HFF-Myc (cell line): ENCODE measurements around the gene EIPR1.

ENCODE experiments used
- DNase-seq: peaks from one replicate; pipeline ENCODE4 v3.0.0-alpha.2; 2011; ENCODE audit warnings: low read depth; ENCODE audit errors: extremely low read depth
- H3K4me3 ChIP-seq: replicated peaks from 2 replicates; pipeline ENCODE4 v1.5.1; 2011; ENCODE audit warnings: low read depth, mild to moderate bottlenecking, control low read depth, low read length
- TF ChIP-seq, protein P1 (sequence below): IDR thresholded peaks from 2 replicates; pipeline ENCODE4 v1.5.1; 2012; ENCODE audit warnings: mild to moderate bottlenecking, low read depth, low read length, control low read depth; ENCODE audit errors: missing control alignments

EIPR1 gene

DNA sequence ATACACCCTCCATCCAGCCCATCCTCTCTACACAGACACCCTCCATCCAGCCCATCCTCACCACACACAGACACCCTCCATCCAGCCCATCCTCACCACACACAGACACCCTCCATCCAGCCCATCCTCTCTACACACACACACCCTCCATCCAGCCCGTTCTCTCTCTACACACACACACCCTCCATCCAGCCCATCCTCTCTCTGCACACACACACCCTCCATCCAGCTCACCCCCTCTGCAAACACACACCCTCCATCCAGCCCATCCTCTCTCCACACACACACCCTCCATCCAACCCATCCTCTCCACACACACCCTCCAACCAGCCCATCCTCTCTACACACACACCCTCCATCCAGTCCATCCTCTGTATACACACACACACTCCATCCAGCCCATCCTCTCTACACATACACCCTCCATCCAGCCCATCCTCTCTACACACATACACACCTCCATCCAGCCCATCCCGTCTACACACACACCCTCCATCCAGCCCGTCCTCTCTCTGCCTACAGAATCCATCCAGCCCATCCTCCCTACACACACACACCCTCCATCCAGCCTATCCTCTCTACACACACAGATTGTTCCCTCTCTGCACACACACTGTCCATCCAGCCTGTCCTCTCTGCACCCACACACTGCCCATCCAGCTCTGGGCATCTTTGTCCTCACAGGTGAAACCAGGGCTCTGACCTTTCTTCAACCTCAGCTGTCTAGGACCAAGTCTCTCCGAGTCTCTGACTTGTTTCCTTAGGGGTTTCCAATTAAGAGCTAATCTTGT lies 81.2 kb downstream of the EIPR1 start:
- H3K4me3 ChIP-seq = no peak overlapping the region
- DNase-seq = no peak
- TF ChIP-seq, protein P1, sequence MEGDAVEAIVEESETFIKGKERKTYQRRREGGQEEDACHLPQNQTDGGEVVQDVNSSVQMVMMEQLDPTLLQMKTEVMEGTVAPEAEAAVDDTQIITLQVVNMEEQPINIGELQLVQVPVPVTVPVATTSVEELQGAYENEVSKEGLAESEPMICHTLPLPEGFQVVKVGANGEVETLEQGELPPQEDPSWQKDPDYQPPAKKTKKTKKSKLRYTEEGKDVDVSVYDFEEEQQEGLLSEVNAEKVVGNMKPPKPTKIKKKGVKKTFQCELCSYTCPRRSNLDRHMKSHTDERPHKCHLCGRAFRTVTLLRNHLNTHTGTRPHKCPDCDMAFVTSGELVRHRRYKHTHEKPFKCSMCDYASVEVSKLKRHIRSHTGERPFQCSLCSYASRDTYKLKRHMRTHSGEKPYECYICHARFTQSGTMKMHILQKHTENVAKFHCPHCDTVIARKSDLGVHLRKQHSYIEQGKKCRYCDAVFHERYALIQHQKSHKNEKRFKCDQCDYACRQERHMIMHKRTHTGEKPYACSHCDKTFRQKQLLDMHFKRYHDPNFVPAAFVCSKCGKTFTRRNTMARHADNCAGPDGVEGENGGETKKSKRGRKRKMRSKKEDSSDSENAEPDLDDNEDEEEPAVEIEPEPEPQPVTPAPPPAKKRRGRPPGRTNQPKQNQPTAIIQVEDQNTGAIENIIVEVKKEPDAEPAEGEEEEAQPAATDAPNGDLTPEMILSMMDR = no peak

DNA sequence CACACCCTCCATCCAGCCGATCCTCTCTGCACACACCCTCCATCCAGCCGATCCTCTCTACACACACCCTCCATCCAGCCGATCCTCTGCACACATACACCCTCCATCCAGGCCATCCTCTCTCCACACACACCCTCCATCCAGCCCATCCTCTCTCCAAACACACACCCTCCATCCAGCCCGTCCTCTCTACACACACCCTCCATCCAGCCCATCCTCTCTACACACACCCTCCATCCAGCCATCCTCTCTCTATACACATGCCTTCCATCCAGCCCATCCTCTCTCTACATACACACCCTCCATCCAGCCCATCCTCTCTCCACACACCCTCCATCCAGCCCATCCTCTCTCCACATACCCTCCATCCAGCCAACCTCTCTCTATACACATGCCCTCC lies 83.1 kb downstream of the EIPR1 start:
- H3K4me3 ChIP-seq = no peak overlapping the region
- TF ChIP-seq, protein P1 = no peak
- DNase-seq = no peak

DNA sequence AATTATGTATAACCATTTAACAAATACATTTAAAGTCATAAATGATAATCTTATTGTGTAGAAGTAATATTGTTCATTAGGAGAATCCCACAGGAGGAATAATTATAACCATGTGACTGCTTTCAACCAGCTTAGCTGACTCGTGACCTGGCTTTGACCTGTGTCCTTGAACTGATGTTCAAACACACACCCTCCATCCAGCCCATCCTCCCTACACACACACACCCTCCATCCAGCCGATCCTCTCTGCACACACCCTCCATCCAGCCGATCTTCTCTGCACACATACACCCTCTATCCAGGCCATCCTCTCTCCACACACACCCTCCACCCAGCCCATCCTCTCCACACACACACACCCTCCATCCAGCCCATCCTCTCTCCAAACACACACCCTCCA lies 83.5 kb downstream of the EIPR1 start:
- H3K4me3 ChIP-seq = no peak overlapping the region
- no peak for DNase-seq
- TF ChIP-seq, protein P1 = no peak

DNA sequence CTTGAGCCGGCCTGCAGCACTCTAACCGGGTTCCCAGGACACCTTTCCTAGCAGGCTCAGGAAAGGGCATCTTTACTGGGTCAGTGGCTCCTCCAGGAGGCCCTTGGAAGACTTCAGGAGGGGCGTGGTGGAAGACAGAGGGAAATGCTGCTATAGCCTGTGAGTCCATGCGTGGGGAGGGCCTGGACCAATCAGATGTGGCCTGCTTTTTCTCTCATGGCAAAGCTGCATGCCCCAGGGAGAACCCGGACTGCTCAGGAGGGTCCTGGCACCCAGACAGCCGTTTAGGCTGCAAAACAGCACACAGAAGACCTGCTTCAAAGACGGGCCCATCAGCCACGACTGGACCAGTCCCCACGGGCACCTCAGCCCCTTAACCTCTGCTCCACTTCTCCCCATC lies 84.4 kb downstream of the EIPR1 start:
- TF ChIP-seq, protein P1 = no peak
- H3K4me3 ChIP-seq = no peak overlapping the region
- no peak for DNase-seq

DNA sequence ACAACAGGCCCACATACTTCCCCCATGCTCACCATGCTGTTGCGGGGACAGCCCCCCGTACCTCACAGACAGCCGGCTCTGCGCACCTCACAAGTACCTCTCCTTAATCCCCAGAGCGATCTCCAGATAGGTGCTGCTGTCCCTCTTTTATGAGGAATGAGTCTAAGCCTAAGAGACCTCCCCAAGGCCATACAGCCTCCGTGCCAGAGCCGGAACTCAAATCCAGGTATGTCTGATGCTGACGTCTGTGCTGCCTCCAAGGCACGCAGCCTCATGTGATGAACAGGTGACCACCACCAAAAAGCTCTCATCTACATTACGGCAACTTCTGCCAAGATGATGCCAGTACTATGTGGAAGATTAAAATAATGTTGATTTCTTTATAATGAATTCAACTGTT lies 85.2 kb downstream of the EIPR1 start:
- no peak overlapping the region for H3K4me3 ChIP-seq
- TF ChIP-seq, protein P1 = no peak
- DNase-seq = no peak

DNA sequence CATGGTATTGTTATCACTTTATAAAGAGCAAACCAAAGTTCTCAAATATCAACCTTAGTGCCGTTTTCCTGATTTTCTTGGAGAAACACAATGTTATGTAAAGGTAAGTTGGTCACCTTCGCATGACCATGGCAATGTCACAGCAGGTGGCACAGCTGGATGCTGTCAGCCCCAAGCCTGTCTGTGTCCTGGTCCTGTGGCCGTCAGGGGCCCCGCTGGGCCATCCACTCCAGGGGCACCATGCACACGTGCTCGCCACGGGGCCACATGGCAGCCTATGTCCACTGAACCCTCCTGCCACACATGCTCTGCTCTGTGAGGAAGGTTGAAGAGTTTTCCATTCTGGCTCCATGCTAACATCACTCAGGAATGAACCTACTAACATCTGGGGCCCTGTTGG lies 85.9 kb downstream of the EIPR1 start:
- H3K4me3 ChIP-seq = no peak overlapping the region
- DNase-seq = no peak
- TF ChIP-seq, protein P1 = no peak

DNA sequence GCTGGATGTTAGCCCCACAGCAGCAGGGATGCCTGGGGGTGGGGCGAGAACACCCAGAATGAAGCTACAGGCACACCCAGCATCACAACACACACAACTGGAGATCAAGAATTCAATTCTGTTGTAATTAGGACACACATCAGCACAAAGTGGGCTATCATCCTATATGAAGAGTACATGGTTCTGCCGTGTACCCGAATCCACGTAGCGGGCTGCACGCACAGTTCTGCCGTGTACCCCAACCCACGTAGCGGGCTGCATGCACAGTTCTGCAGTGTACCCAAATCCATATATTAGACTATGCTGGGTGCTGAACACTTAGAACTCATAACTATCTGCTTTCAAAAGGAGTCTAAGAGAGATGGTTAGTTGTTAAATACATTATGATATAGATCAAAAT lies 86.5 kb downstream of the EIPR1 start:
- TF ChIP-seq, protein P1 = no peak
- no peak overlapping the region for H3K4me3 ChIP-seq
- DNase-seq = no peak
